SH-SY5Y (cell line): ENCODE measurements around the gene TMTC4.

ENCODE experiments used
- GATA2 ChIP-seq: IDR thresholded peaks from 2 replicates; pipeline ENCODE4 v1.6.1; 2011; ENCODE audit warnings: mild to moderate bottlenecking, low read depth, low read length
- GATA3 ChIP-seq: IDR thresholded peaks from 2 replicates; pipeline ENCODE4 v1.6.1; 2011; ENCODE audit warnings: low read depth, mild to moderate bottlenecking, low read length, moderate library complexity

DNA sequence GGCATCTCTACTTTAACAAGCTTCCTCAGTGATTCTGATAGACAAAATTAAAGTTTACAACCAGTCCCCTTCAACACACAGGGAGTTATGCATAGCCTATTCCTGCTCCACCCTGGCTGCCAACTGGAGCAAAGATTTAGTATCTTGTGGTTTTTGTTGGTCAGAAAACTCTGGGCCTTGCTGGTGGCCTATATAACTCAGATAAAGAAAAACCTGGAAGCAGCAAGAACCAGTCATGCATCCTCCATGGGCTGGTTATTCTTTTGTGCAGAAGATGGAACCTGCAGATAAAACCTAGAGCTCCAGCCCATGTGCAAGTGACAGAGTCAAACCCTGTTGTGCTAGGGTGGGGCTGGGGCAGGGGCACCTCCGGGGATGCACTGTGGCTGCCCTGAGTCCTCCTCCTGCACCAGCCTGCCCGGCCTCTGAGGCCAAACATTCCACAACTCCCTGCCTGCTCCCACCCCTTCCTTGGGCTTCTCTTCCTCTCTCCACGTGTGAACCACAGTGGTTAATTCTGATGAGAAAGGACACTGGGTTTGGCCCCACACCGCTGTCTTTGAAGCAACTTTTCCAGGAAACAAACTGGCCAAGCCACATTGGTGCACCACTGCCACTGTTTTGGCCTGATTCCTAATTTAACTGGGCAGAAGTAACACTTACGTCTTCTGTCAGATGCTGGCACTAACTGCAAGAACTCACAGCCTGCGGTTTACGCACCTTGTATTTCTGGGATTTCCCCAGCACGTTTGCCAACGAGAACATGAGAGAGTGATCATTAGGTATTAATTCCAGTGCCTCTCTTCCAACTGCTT, 62.7 kb downstream of the TMTC4 start:
- TF ChIP-seq GATA3: no peak
- TF ChIP-seq GATA2: no peak
